K562 (cell line): ENCODE measurements around the gene RNF187. TPM values are rescaled to one million over a fixed set of nuclear protein-coding genes. Genes with fewer than 3 reads are reported as not detected.

Experiments
- ARHGAP35 ChIP-seq: fragments of 450-650 bp; IDR thresholded peaks from 2 replicates; pipeline ENCODE4 v1.6.1; 2018; ENCODE audit not compliant: partially characterized antibody
- ARID1B ChIP-seq: fragments of 450-650 bp; IDR thresholded peaks from 2 replicates; pipeline ENCODE4 v1.6.1; 2016; ENCODE audit warnings: antibody characterized with exemption, mild to moderate bottlenecking, inconsistent platforms
- ARNT ChIP-seq, 2 experiments: fragments of 450-650 bp; IDR thresholded peaks; 2 replicates each; pipeline ENCODE4 v1.6.1; 2016; ENCODE audit warnings: mild to moderate bottlenecking in 1 of 2
- BCOR ChIP-seq: fragments of 450-650 bp; IDR thresholded peaks from 2 replicates; pipeline ENCODE4 v1.6.1; 2016
- BRD9 ChIP-seq: fragments of 450-650 bp; IDR thresholded peaks from 2 replicates; pipeline ENCODE4 v1.6.1; 2018; ENCODE audit warnings: low read depth; ENCODE audit not compliant: partially characterized antibody
- GABPB2 ChIP-seq: fragments of 250-450 bp; sonication (Bioruptor Pico); conservative IDR thresholded peaks from 2 replicates; pipeline ENCODE4 v1.5.1; 2021; ENCODE audit warnings: mild to moderate bottlenecking
- HBP1 ChIP-seq: fragments of 450-650 bp; formaldehyde crosslinking; IDR thresholded peaks from 2 replicates; pipeline ENCODE4 v1.4.0; 2022; ENCODE audit warnings: missing genetic modification characterization
- HDGF ChIP-seq: fragments of 450-650 bp; IDR thresholded peaks from 2 replicates; pipeline ENCODE4 v1.6.1; 2016
- KDM1A ChIP-seq, 2 experiments: fragments of 450-650 bp; IDR thresholded peaks; 2 replicates each; pipeline ENCODE4 v1.6.1; 2016; ENCODE audit warnings: mild to moderate bottlenecking in 2 of 2
- MLLT1 ChIP-seq, 2 experiments: fragments of 450-650 bp; IDR thresholded peaks; 2 replicates each; pipeline ENCODE4 v1.6.1; 2016
- MTA2 ChIP-seq: fragments of 450-650 bp; IDR thresholded peaks from 2 replicates; pipeline ENCODE4 v1.6.1; 2016; ENCODE audit warnings: low read depth
- NFXL1 ChIP-seq: fragments of 450-650 bp; formaldehyde crosslinking; IDR thresholded peaks from 2 replicates; pipeline ENCODE4 v1.4.0; 2021; ENCODE audit warnings: mild to moderate bottlenecking
- PCBP1 ChIP-seq: fragments of 200-400 bp; formaldehyde crosslinking; IDR thresholded peaks from 2 replicates; pipeline ENCODE4 v1.6.1; 2018; ENCODE audit warnings: mild to moderate bottlenecking, low read depth, low read length; ENCODE audit not compliant: poor library complexity, severe bottlenecking
- POU5F1 ChIP-seq: fragments of 150-350 bp; IDR thresholded peaks from 2 replicates; pipeline ENCODE4 v1.6.1; 2014; ENCODE audit warnings: borderline replicate concordance, low read length, low read depth, mild to moderate bottlenecking; ENCODE audit not compliant: partially characterized antibody
- PURB ChIP-seq: sonication (generic); formaldehyde crosslinking; IDR thresholded peaks from 2 replicates; pipeline ENCODE4 v1.9.0; 2021; ENCODE audit warnings: low read depth, mild to moderate bottlenecking, missing genetic modification reagents
- RAD51 ChIP-seq: fragments of 450-650 bp; IDR thresholded peaks from 2 replicates; pipeline ENCODE4 v1.7.1; 2016; ENCODE audit warnings: low read depth, mild to moderate bottlenecking, borderline replicate concordance
- RNF219 ChIP-seq: fragments of 250-450 bp; sonication (Bioruptor Pico); IDR thresholded peaks from 2 replicates; pipeline ENCODE4 v1.5.0; 2022; ENCODE audit warnings: mild to moderate bottlenecking
- TBP ChIP-seq: optimal IDR thresholded peaks from 2 replicates; pipeline ENCODE3; 2011; ENCODE audit warnings: low read depth, low read length, improper control_type of control experiment
- TOE1 ChIP-seq, 2 experiments: fragments of 450-650 bp in 1 of 2; sonication (generic) in 1 of 2; formaldehyde crosslinking in 1 of 2; IDR thresholded peaks; 2 replicates each; pipeline versions ENCODE4 v1.7.1 to v1.8.0; 2016 to 2022; ENCODE audit warnings: borderline replicate concordance in 2 of 2, mild to moderate bottlenecking in 2 of 2, antibody characterized with exemption in 1 of 2, inconsistent platforms in 1 of 2, low read depth in 1 of 2, missing genetic modification reagents in 1 of 2, moderate library complexity in 1 of 2
- TRIM25 ChIP-seq: fragments of 450-650 bp; IDR thresholded peaks from 2 replicates; pipeline ENCODE4 v1.7.0; 2016; ENCODE audit warnings: borderline replicate concordance
- YBX1 ChIP-seq: fragments of 450-650 bp; IDR thresholded peaks from 2 replicates; pipeline ENCODE4 v1.7.1; 2016; ENCODE audit warnings: mild to moderate bottlenecking
- ZEB2 ChIP-seq: fragments of 450-650 bp; IDR thresholded peaks from 2 replicates; pipeline ENCODE4 v1.6.1; 2016
- polyA plus RNA-seq, 8 experiments: library from polyadenylated mRNA; depleted of rRNA in 4 of 8; stranded (reverse) in 5 of 8; unstranded in 3 of 8; fragments of >200 nt; fragmentation: Nextera tagmentation in 2 of 8; fragmentation: Illumina TruSeq in 1 of 8; extraction: Ambion mirVana in 2 of 8; extraction: Trizol in 1 of 8; gene quantifications; 2 replicates each; pipeline versions ENCODE4 v1.2.1 to v1.2.3, GENCODE V29; 2011 to 2014; ENCODE audit warnings: inconsistent platforms in 1 of 8, missing spikeins in 1 of 8
- total RNA-seq, 7 experiments: library from RNA; depleted of rRNA in 6 of 7; stranded (reverse); fragments of >200 nt in 6 of 7; fragmentation: Illumina TruSeq in 2 of 7; extraction: Trizol in 2 of 7; gene quantifications; 2 replicates each; pipeline versions ENCODE4 v1.2.1 to v1.2.3, GENCODE V29; 2011 to 2021; ENCODE audit warnings: low replicate concordance in 1 of 7

Gene RNF187
- total and polyA plus RNA-seq, 9 of the 15 experiments (the other 6 are each of a cell fraction or from before 2014, with no cell fraction given): 2.3 to 119 (median 41.9) TPM

GRCh38 chr1:228510803-228511413, 23.7 kb downstream of the RNF187 start (continued):
- TF ChIP-seq ARNT (IDR thresholded peaks at IDR 0.05) (0 out of 4 replicates have a peak, but pooled peaks of 1 of the 2 experiments have one; percentile 59), ZEB2 (0 out of 2 replicates have a peak, but pooled peaks have one; percentile 24), BCOR (peak; percentile 48; the same call in 1 of the 2 replicates), GABPB2 (CRISPR knock-in tag) (no peak), HDGF (0 out of 2 replicates have a peak, but pooled peaks have one; percentile 74), ARID1B (peak; percentile 48), TOE1 (IDR thresholded peaks at IDR 0.05; ENCODE audit: borderline replicate concordance) (0 out of 2 replicates have a peak, but pooled peaks have one; percentile 48), TOE1 (CRISPR knock-in tag; IDR thresholded peaks at IDR 0.05; ENCODE audit: borderline replicate concordance, low read depth) (no peak), MLLT1 (IDR thresholded peaks at IDR 0.05) (peak; percentile 55 to 74; a peak in 2 of 4 replicates), PCBP1 (no peak), HBP1 (CRISPR knock-in tag) (peak; percentile 92), MTA2 (0 out of 2 replicates have a peak, but pooled peaks have one; percentile 40), TBP (no peak), BRD9 (peak; percentile 42), PURB (CRISPR knock-in tag) (no peak), RAD51 (no peak), POU5F1 (no peak), ARHGAP35 (peak; percentile 59), RNF219 (CRISPR knock-in tag) (no peak), TRIM25 (peak; percentile 84; the same call in 1 of the 2 replicates), YBX1 (peak; percentile 85; the same call in 1 of the 2 replicates), KDM1A (IDR thresholded peaks at IDR 0.05) (0 out of 4 replicates have a peak, but pooled peaks of 1 of the 2 experiments have one; percentile 23), NFXL1 (CRISPR knock-in tag) (no peak)
